ENCODE measurements around the gene SH2B3. TPM values are rescaled to one million over a fixed set of nuclear protein-coding genes. Genes with fewer than 3 reads are reported as not detected.
A peak's percentile ranks its signal among the peaks of the same experiment; 100 is the strongest.
"Not testable (repeated sequence)": the region's sequence is repeated elsewhere in the genome, so short reads cannot be mapped to it uniquely, and the experiment has no call there.

Gene SH2B3
- total RNA-seq, 1 donor: 27.8 TPM

DNA sequence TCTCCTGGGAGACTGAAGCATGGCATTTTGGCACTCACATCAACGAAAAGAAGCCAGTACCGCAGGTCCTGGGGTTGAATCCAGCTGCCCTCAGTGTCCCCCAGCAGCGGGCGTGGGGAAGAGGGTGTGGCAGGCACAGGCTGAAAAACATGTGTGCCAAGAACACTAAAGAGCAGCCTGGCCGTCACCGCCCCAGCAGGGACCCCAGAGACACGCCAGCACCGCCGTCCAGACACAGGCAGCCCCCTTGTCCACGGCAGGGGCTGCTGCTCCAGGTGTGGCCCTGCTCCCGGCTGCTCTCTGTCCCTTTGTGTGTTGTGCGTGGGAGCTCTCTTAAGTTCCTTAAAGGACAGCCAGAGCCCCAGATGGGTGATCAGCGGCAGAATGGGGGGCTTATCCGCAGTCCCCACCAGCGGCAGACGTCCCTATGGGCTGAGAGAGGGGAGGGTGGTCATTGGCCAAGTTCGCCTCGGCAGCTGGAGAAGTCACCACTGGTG, 37.4 kb upstream of the SH2B3 start:
- TF ChIP-seq, protein P1, sequence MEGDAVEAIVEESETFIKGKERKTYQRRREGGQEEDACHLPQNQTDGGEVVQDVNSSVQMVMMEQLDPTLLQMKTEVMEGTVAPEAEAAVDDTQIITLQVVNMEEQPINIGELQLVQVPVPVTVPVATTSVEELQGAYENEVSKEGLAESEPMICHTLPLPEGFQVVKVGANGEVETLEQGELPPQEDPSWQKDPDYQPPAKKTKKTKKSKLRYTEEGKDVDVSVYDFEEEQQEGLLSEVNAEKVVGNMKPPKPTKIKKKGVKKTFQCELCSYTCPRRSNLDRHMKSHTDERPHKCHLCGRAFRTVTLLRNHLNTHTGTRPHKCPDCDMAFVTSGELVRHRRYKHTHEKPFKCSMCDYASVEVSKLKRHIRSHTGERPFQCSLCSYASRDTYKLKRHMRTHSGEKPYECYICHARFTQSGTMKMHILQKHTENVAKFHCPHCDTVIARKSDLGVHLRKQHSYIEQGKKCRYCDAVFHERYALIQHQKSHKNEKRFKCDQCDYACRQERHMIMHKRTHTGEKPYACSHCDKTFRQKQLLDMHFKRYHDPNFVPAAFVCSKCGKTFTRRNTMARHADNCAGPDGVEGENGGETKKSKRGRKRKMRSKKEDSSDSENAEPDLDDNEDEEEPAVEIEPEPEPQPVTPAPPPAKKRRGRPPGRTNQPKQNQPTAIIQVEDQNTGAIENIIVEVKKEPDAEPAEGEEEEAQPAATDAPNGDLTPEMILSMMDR (IDR thresholded peaks at IDR 0.05; ENCODE audit: insufficient read depth, low read length): no peak
- DNase-seq (ENCODE audit: low read depth): no peak

DNA sequence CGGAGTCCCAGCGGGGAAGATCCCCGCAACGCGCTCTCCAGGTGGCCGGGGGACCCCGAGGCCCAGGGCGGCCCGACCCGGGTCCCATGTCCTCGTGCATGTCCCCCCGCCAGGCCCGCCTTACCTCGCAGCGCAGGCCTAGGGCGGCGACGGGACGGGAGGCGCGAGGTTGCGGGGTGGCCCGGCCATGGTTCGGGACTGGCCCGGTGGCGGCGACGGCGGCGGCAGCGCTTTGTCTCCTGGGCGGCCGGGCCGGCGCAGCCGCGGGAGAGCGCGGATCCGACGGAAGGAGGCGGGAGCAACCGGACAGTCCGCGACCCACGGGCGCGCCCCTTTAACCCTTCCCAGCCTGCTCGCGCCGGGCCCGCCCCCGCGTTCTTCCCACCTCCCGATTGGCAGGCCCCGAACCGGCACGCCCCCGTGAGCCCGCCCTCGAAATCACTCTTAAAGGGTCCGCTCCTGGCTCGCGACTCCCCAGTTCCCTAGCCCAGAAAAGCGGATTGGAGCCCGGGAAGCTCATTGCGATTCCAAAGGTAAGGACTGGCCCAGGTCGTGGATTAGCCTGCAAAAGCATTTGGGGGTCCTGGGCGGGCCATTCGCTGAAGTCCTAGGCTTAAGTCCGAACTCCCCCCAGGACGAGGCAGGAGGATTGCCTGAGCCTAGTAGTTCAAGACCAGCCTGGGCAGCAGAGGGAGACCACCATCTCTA, 36.8 kb upstream of the SH2B3 start, which contains the start of gene PHETA1:
Gene PHETA1 (minus strand): TSS at position 308 of the 708 bp plus-strand sequence. CDS start 5,668 bp downstream, outside the sequence.
- peak within 1 kb of the TSS; percentile 90 for H3K4me3 ChIP-seq (ENCODE audit: low read depth, low read length)
- peak; percentile 82 for DNase-seq (ENCODE audit: low read depth)
- TF ChIP-seq, protein P1 (IDR thresholded peaks at IDR 0.05; ENCODE audit: insufficient read depth, low read length): no peak

More for the DNA sequence above, 37.4 kb upstream of the SH2B3 start:
- H3K4me3 ChIP-seq (ENCODE audit: low read depth, low read length): peak overlapping the region; percentile 90

- TF ChIP-seq, protein P1 (IDR thresholded peaks at IDR 0.05; ENCODE audit: insufficient read depth, low read length): no peak
- peak overlapping the region; percentile 90 for H3K4me3 ChIP-seq (ENCODE audit: low read depth, low read length)
- DNase-seq (ENCODE audit: low read depth): no peak
Observed at GRCh38 chr12:111369496-111370220, 36.1 kb upstream of the SH2B3 start.

DNA sequence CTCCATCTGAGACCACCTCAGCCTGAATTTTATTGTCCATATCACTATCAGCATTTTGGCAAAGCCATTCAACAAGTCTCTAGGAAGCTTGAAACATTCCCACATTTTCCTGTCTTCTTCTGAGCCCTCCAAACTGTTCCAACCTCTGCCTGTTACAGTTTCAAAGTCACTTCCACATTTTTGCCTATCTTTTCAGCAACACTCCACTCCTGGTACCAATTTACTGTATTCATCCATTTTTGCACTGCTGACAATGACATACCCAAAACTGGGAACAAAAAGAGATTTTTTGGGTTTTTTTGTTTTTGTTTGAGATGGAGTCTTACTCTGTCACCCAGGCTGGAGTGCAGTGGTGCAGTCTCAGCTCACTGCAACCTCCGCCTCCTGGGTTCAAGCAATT, 32.5 kb upstream of the SH2B3 start:
- DNase-seq (ENCODE audit: low read depth); H3K4me3 ChIP-seq (ENCODE audit: low read depth, low read length): not testable (repeated sequence)

GRCh38 chr12:111377440-111377839, 28.3 kb upstream of the SH2B3 start:
- H3K4me3 ChIP-seq (ENCODE audit: low read depth, low read length): no peak overlapping the region
- TF ChIP-seq, protein P1 (IDR thresholded peaks at IDR 0.05; ENCODE audit: insufficient read depth, low read length): no peak
- DNase-seq (ENCODE audit: low read depth): no peak

- TF ChIP-seq, protein P1 (IDR thresholded peaks at IDR 0.05; ENCODE audit: insufficient read depth, low read length): no peak
- no peak for DNase-seq (ENCODE audit: low read depth)
- no peak overlapping the region for H3K4me3 ChIP-seq (ENCODE audit: low read depth, low read length)
Observed at GRCh38 chr12:111379942-111380554, 25.7 kb upstream of the SH2B3 start.

GRCh38 chr12:111384596-111384995, 21.1 kb upstream of the SH2B3 start:
- TF ChIP-seq, protein P1 (IDR thresholded peaks at IDR 0.05; ENCODE audit: insufficient read depth, low read length): no peak
- no peak for DNase-seq (ENCODE audit: low read depth)
- H3K4me3 ChIP-seq (ENCODE audit: low read depth, low read length): no peak overlapping the region

Data from fibroblast of the aortic adventitia (primary cell).